Smooth muscle cell (in vitro differentiated cells): ENCODE data around the gene ZNF511. TPM values are rescaled to one million over a fixed set of nuclear protein-coding genes. Genes with fewer than 3 reads are reported as not detected.

Experiments used
- DNase-seq: peaks from one replicate; lab custom pipeline; 2025; ENCODE audit not compliant: unreplicated experiment; lab: John Stamatoyannopoulos, UW
- H2AFZ ChIP-seq: fragments of 200-600 bp; sonication (generic); 2 replicates; pipeline ENCODE4 v1.6.0; 2016; ENCODE audit warnings: antibody characterized with exemption, low read depth, mild to moderate bottlenecking
- H3F3A ChIP-seq: fragments of 200-600 bp; sonication (generic); 2 replicates; pipeline ENCODE4 v1.6.0; 2017; ENCODE audit warnings: antibody characterized with exemption, low read depth
- H3K27ac ChIP-seq: fragments of 200-600 bp; sonication (generic); 2 replicates; pipeline ENCODE4 v1.5.1; 2016; ENCODE audit warnings: low read depth, mild to moderate bottlenecking
- H3K27me3 ChIP-seq: fragments of 200-600 bp; sonication (generic); 2 replicates; pipeline ENCODE4 v1.6.1; 2016; ENCODE audit warnings: low read depth, mild to moderate bottlenecking
- H3K36me3 ChIP-seq: fragments of 200-600 bp; sonication (generic); 2 replicates; pipeline ENCODE4 v1.5.1; 2016; ENCODE audit warnings: low read depth
- H3K4me1 ChIP-seq: fragments of 200-600 bp; sonication (generic); 2 replicates; pipeline ENCODE4 v1.5.1; 2016; ENCODE audit warnings: low read depth
- H3K4me2 ChIP-seq: fragments of 200-600 bp; sonication (generic); 2 replicates; pipeline ENCODE4 v1.6.0; 2016; ENCODE audit warnings: mild to moderate bottlenecking
- H3K4me3 ChIP-seq: fragments of 200-600 bp; sonication (generic); 2 replicates; pipeline ENCODE4 v1.5.1; 2016; ENCODE audit warnings: mild to moderate bottlenecking
- H3K79me2 ChIP-seq: fragments of 200-600 bp; sonication (generic); 2 replicates; pipeline ENCODE4 v1.6.0; 2016; ENCODE audit warnings: low read depth, mild to moderate bottlenecking
- H3K9ac ChIP-seq: fragments of 200-600 bp; sonication (generic); 2 replicates; pipeline ENCODE4 v1.6.0; 2016; ENCODE audit warnings: low read depth
- H3K9me3 ChIP-seq: fragments of 200-600 bp; sonication (generic); replicated peaks from 2 replicates; pipeline ENCODE4 v1.5.1; 2016; ENCODE audit warnings: low read depth
- H4K20me1 ChIP-seq: fragments of 200-600 bp; sonication (generic); 2 replicates; pipeline ENCODE4 v1.6.0; 2016; ENCODE audit warnings: low read depth
- WGBS: methylation state at CpG from one replicate; pipeline ENCODE4 v1.1.7; 2016; ENCODE audit warnings: low lambda C conversion rate; 5-methylcytosine and 5-hydroxymethylcytosine counted together
- polyA plus RNA-seq: library from polyadenylated mRNA; unstranded; fragments of >200 nt; fragmentation: Nextera tagmentation; extraction: Ambion mirVana; gene quantifications from 2 replicates; pipeline ENCODE4 v1.2.1, GENCODE V29; 2016
- total RNA-seq: library from RNA; depleted of rRNA; stranded (reverse); fragments of >200 nt; gene quantifications from 2 replicates; pipeline ENCODE4 v1.2.3, GENCODE V29; 2014
- TF ChIP-seq, protein P1 (sequence below): fragments of 200-600 bp; sonication (generic); IDR thresholded peaks from 2 replicates; pipeline ENCODE4 v1.5.1; 2017; ENCODE audit warnings: borderline replicate concordance, mild to moderate bottlenecking, antibody characterized with exemption; ENCODE audit not compliant: insufficient read depth, poor library complexity, severe bottlenecking

ZNF511 gene
- total and polyA plus RNA-seq, 2 experiments from 2014 or later = 20.0 to 52.3 TPM

DNA sequence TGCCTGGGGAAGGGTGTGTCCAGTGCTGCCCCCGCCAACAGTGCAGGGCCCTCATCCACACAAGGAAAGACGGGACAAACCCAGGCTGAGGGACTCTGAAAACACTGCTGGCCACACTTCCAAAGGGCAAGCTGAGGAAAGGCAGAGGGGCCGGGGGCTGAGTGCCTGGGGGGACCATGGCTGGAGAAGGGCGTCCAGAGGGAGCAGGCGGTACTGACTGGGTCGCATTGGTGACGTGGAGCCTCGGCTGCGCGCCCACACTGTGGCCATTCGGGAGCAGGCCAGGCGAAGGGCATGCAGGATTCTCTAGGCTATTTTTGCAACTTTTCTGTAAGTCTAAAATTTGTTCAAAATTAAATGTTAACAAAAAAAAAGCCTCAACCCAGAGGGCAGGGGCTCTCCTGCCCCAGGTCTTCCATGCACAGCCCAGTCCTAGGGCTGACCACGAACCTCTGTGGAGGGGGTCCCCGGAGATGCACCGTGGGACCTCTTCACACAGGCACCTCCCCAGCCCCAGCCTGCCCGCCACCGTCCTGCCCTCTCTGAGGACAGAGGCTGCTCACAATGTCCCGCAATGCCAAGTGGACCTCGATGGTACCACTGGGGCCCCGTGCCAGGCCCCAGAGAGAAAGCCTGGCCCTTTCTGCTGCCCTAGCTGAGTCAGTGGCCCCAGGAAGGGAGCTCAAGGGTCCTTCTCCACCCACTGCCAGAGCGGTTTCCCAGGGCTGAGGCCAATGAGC is 42.5 kb upstream of the ZNF511 start:
- Histone ChIP-seq H3K4me1 (peaks cover 8% of the 10 kb centered on the region), H3K9me3 (no peaks in the 10 kb centered on the region), H4K20me1 (no peaks in the 10 kb centered on the region), H3K36me3 (no peaks in the 10 kb centered on the region), H3K9ac (no peak overlapping the region), H3K4me3 (no peak overlapping the region), H3K79me2 (no peaks in the 10 kb centered on the region), H3K27ac (no peak overlapping the region), H3F3A (no peaks in the 10 kb centered on the region), H2AFZ (no peak overlapping the region), H3K27me3 (no peaks in the 10 kb centered on the region), H3K4me2 (no peak overlapping the region)
- TF ChIP-seq, protein P1, sequence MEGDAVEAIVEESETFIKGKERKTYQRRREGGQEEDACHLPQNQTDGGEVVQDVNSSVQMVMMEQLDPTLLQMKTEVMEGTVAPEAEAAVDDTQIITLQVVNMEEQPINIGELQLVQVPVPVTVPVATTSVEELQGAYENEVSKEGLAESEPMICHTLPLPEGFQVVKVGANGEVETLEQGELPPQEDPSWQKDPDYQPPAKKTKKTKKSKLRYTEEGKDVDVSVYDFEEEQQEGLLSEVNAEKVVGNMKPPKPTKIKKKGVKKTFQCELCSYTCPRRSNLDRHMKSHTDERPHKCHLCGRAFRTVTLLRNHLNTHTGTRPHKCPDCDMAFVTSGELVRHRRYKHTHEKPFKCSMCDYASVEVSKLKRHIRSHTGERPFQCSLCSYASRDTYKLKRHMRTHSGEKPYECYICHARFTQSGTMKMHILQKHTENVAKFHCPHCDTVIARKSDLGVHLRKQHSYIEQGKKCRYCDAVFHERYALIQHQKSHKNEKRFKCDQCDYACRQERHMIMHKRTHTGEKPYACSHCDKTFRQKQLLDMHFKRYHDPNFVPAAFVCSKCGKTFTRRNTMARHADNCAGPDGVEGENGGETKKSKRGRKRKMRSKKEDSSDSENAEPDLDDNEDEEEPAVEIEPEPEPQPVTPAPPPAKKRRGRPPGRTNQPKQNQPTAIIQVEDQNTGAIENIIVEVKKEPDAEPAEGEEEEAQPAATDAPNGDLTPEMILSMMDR = no peak
- no peak for DNase-seq
- 95% methylated on average over 21 of the region's 21 CpGs for WGBS

DNA sequence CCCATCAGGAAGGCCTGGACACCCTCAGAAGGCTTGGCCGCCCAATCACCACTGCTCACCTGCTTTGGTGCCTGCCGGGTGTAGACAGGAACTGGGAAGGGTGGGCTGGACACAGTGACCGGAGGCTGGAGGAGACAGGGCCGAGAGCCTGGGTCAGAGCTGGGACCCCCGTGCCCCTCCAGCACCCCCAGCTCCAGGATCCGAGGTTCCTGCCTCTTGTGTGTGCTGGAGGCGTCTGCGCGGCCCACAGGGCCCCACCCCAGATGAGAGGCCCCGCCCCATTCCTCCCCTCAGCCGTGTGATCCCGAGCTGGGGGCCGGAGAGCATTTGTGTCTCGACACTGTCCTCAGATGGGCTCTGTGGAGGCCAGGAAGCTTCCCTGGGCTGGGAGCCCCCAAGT is 41.4 kb upstream of the ZNF511 start:
- no peak overlapping the region for H2AFZ ChIP-seq
- H3K36me3 ChIP-seq = no peaks in the 10 kb centered on the region
- H3K9ac ChIP-seq = no peak overlapping the region
- H3F3A ChIP-seq = no peaks in the 10 kb centered on the region
- no peak overlapping the region for H3K27ac ChIP-seq
- TF ChIP-seq, protein P1 = no peak
- no peaks in the 10 kb centered on the region for H3K27me3 ChIP-seq
- H4K20me1 ChIP-seq = no peaks in the 10 kb centered on the region
- no peaks in the 10 kb centered on the region for H3K79me2 ChIP-seq
- WGBS = 83% methylated on average over 13 of the region's 14 CpGs
- H3K4me2 ChIP-seq = no peak overlapping the region
- H3K4me3 ChIP-seq = no peak overlapping the region
- no peaks in the 10 kb centered on the region for H3K9me3 ChIP-seq
- H3K4me1 ChIP-seq = peaks cover 5% of the 10 kb centered on the region
- no peak for DNase-seq

DNA sequence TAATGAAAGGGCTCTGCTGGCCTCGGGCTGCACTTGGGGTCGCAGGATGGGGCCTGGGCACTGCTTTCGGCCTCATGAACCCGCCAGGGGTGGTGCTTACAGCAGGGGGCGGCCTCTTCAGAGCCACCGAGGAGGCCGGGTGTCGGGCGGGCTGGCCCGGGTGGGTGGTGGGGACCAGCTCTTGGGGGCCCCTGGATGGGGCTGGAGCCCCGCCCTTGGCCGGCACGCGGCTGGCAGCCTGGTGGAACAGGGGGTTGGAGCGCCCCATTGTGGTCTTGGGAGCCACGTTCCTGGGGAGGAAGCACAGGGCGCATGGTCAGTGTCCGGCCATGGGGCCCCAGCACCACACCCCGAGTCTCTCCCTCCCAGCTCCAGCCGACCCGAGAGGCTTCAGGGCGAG is 40.9 kb upstream of the ZNF511 start:
- no peaks in the 10 kb centered on the region for H3K36me3 ChIP-seq
- H3K27ac ChIP-seq = no peak overlapping the region
- H3K79me2 ChIP-seq = no peaks in the 10 kb centered on the region
- H3K9ac ChIP-seq = no peak overlapping the region
- no peak for DNase-seq
- no peaks in the 10 kb centered on the region for H3K4me1 ChIP-seq
- H3K4me2 ChIP-seq = no peak overlapping the region
- H3F3A ChIP-seq = no peaks in the 10 kb centered on the region
- TF ChIP-seq, protein P1 = no peak
- H3K4me3 ChIP-seq = no peak overlapping the region
- H3K9me3 ChIP-seq = no peaks in the 10 kb centered on the region
- WGBS = 96% methylated on average over 21 of the region's 22 CpGs
- no peaks in the 10 kb centered on the region for H4K20me1 ChIP-seq
- no peaks in the 10 kb centered on the region for H3K27me3 ChIP-seq
- no peak overlapping the region for H2AFZ ChIP-seq

GRCh38 chr10:133268532-133268931 is 40.2 kb upstream of the ZNF511 start:
- no peak for DNase-seq
- Histone ChIP-seq H3K4me1 (no peaks in the 10 kb centered on the region), H3K4me2 (no peak overlapping the region), H3K36me3 (no peaks in the 10 kb centered on the region), H3K27ac (no peak overlapping the region), H3K27me3 (no peaks in the 10 kb centered on the region), H3K4me3 (no peak overlapping the region), H3K79me2 (no peaks in the 10 kb centered on the region), H2AFZ (no peak overlapping the region), H3K9ac (no peak overlapping the region), H3K9me3 (no peaks in the 10 kb centered on the region), H4K20me1 (no peaks in the 10 kb centered on the region), H3F3A (no peaks in the 10 kb centered on the region)
- 95% methylated on average over 21 of the region's 22 CpGs for WGBS
- TF ChIP-seq, protein P1 = no peak
